Amygdala (tissue), 56 donors: Measurements from ENCODE around the gene TRPM5.
A peak's percentile ranks its signal among the peaks of the same experiment; 100 is the strongest.
"Not testable (repeated sequence)": the region's sequence is repeated elsewhere in the genome, so short reads cannot be mapped to it uniquely, and the experiment has no call there.

Experiments used
- DNase-seq, 56 donors: peaks; one replicate each; lab custom pipeline; 2025; lab: John Stamatoyannopoulos, UW

The TRPM5 gene, protein sequence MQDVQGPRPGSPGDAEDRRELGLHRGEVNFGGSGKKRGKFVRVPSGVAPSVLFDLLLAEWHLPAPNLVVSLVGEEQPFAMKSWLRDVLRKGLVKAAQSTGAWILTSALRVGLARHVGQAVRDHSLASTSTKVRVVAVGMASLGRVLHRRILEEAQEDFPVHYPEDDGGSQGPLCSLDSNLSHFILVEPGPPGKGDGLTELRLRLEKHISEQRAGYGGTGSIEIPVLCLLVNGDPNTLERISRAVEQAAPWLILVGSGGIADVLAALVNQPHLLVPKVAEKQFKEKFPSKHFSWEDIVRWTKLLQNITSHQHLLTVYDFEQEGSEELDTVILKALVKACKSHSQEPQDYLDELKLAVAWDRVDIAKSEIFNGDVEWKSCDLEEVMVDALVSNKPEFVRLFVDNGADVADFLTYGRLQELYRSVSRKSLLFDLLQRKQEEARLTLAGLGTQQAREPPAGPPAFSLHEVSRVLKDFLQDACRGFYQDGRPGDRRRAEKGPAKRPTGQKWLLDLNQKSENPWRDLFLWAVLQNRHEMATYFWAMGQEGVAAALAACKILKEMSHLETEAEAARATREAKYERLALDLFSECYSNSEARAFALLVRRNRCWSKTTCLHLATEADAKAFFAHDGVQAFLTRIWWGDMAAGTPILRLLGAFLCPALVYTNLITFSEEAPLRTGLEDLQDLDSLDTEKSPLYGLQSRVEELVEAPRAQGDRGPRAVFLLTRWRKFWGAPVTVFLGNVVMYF (N-terminal part only)

GRCh38 chr11:2443881-2444820 lies at the start of gene TRPM5:
Gene TRPM5 (minus strand): TSS chr11:2444514. CDS start chr11:2423036, 21,478 bp downstream.
- DNase-seq, result peak in 1 of 56 donors; percentile 38

DNA sequence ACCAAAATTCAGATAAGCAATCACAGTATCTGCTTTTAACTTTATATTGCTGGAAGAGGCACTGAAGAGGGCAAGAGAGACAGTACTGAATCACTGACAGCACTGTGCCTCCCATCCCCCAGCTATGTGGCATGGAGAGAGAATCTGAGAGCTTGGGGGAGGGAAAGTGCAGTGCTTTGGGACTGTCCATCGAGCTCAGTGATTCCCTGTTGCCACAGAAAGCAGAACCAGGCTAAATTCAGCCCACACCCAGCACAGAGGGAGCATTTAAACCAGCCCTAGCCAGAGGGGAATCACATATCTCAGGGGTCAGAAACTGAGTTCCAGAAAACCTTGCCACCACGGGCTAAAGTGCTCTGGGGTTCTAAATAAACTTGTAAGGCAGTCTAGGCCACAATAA lies 44.8 kb upstream of the TRPM5 start:
- no peak for DNase-seq

- no peak for DNase-seq
These were observed 43.7 kb upstream of the TRPM5 start for GRCh38 chr11:2488004-2488403.

- no peak for DNase-seq
These were observed 40.3 kb upstream of the TRPM5 start for GRCh38 chr11:2484576-2485125.

DNA sequence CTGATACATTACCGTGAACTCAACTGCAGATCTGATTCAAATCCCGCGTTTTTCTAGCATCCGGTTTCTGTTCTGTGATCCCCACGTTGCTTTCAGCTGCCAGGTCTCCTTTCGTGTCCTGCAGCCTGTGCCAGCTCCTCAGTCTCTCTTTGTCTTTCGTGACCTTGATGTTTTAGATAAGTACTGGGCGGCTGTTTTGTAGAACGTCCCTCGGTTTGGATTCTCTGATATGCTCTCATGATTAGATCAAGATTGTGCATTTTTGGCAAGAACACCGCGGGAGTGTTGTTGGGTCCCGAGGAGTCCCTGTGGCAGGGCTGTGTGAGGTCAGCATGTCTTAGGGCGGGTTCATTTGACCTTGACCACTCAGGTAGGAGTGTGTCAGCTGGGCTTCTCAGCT lies 39.1 kb upstream of the TRPM5 start:
- DNase-seq, result no peak

GRCh38 chr11:2482745-2483144 lies 38.4 kb upstream of the TRPM5 start:
- DNase-seq, result no peak

- no peak for DNase-seq
These were observed 37.9 kb upstream of the TRPM5 start for GRCh38 chr11:2482204-2482603.

DNA sequence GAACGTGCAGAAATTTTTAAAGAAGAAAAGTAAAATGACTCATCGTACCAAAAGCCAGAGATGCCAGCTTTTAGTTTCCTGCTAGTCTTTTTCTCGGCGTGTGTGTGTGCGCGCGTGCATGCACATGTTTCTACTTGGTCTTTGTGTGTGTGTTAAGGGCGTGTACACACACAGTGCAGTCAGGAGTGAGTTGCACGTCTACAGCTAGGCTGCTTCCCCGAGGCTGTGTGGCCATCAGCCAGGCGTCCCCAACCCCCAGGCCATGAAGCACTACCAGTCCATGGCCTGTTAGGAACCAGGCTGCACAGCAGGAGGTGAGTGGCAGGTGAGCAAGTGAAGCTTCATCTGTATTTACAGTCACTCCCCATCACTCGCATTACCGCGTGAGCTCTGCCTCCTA lies 36.9 kb upstream of the TRPM5 start:
- DNase-seq, result no peak

- peak in 1 of 56 donors; percentile 13 for DNase-seq
These were observed 36.5 kb upstream of the TRPM5 start for GRCh38 chr11:2480874-2481220.

GRCh38 chr11:2480067-2480873 lies 36.0 kb upstream of the TRPM5 start:
- DNase-seq, result not testable (repeated sequence)

- no peak for DNase-seq
These were observed 33.6 kb upstream of the TRPM5 start for GRCh38 chr11:2477936-2478335.

DNA sequence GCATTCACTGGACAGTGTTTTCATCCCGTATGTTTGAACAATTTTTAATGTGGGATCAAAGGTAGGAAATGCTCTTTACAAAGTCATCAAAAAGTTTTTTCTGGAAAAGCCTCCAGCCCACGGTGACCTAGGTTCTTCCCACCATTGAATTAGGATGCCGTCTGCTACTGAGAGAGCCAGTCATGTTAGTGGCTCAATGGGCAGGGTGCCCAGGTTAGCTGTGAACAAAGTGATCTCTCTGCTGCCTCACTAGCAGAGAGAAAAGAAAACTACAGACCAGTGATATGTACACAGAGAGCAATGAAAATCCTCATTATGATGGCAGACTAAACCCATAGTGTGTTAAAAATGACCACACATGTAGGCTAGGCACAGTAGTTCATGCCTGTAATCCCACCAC lies 32.9 kb upstream of the TRPM5 start:
- no peak for DNase-seq

GRCh38 chr11:2475136-2475918 lies 31.0 kb upstream of the TRPM5 start:
- DNase-seq, result no peak

- no peak for DNase-seq
These were observed 30.0 kb upstream of the TRPM5 start for GRCh38 chr11:2474059-2474901.

DNA sequence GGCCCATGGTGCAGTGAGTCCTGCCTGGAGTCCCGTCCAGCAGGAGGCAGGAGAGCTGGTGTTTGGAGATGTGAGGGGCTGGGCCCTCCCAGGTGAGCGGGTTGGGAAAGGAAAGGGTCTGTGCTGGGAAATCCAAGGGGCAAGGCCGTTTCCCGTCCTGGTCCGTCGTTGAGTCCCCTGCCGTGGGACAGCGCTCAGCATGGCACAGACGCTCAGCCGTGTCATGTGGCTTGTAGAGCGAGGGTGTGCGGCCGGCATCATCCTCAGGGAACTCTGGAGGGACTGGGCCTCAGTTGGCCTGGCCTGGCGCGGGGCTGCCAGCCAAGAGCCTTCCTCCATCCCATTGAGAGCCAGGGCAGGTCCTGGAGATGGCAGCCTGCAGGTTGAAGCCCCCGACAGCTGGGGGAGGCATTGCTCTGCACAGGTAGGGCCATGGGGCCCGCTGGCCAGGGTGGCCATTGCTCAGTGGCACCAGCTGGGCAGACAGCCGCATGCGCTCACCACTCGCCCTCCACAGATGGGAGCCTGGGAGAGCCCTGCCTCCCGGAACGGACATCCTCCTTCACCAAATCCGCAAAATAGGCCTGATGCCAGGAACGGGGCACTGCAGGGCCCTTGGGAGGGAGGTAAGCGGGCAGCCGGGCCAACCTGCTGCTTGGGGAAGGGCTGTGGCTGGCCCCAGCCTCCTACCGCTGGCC lies 29.2 kb upstream of the TRPM5 start:
- DNase-seq, result no peak

GRCh38 chr11:2472428-2473186 lies 28.3 kb upstream of the TRPM5 start:
- no peak for DNase-seq

DNA sequence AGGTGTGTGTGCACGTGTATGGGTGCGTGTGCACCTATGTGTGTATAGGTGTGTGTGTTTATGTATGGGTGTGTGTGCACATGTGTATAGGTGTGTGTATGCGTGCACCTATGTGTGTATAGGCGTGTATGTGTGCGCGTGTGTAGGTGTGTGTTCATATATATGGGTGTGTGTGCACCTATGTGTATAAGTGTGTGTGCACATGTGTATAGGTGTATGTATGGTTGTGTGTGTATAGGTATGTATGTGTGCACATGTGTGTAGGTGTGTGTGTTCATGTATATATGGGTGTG lies 27.4 kb upstream of the TRPM5 start:
- DNase-seq, result no peak
